HL-60 (cell line): Measurements from ENCODE around the gene NIN.

ENCODE experiments used
- DNase-seq, 2 experiments: peaks; one replicate each; pipeline ENCODE4 v3.0.0-alpha.2; 2010 to 2020; ENCODE audit warnings: low read depth in 1 of 2, low spot score in 1 of 2
- H3K27ac ChIP-seq: fragments of 250-450 bp; sonication (Bioruptor Pico); replicated peaks from 2 replicates; pipeline ENCODE4 v1.5.1; 2020; ENCODE audit warnings: mild to moderate bottlenecking, moderate library complexity
- H3K27me3 ChIP-seq: fragments of 250-450 bp; sonication (Bioruptor Pico); 2 replicates; pipeline ENCODE4 v1.5.1; 2021; ENCODE audit warnings: mild to moderate bottlenecking, moderate library complexity; ENCODE audit not compliant: insufficient read depth, poor library complexity, severe bottlenecking
- H3K4me3 ChIP-seq: replicated peaks from 2 replicates; pipeline ENCODE4 v1.5.1; 2011; ENCODE audit warnings: mild to moderate bottlenecking, control low read depth, low read length; ENCODE audit not compliant: insufficient read depth
- GABPA ChIP-seq: IDR thresholded peaks from 2 replicates; pipeline ENCODE4 v1.6.1; 2012; ENCODE audit warnings: low read depth
- POLR2AphosphoS5 ChIP-seq: IDR thresholded peaks from 2 replicates; pipeline ENCODE4 v1.6.1; 2012; ENCODE audit warnings: low read depth
- REST ChIP-seq: IDR thresholded peaks from 2 replicates; pipeline ENCODE4 v1.6.1; 2012; ENCODE audit warnings: low read depth; ENCODE audit not compliant: insufficient replicate concordance
- SPI1 ChIP-seq: IDR thresholded peaks from 2 replicates; pipeline ENCODE4 v1.6.1; 2012; ENCODE audit warnings: low read depth, mild to moderate bottlenecking, borderline replicate concordance
- TF ChIP-seq, protein P1 (sequence below): IDR thresholded peaks from one replicate; pipeline ENCODE4 v1.5.1; 2011; ENCODE audit warnings: low read length, control low read depth, inconsistent platforms; ENCODE audit not compliant: insufficient read depth

Gene NIN

GRCh38 chr14:50794068-50794645 is 36.8 kb downstream of the NIN start:
- Histone ChIP-seq H3K27ac (no peak overlapping the region), H3K27me3 (no peaks in the 10 kb centered on the region), H3K4me3 (no peak overlapping the region)
- TF ChIP-seq, protein P1, sequence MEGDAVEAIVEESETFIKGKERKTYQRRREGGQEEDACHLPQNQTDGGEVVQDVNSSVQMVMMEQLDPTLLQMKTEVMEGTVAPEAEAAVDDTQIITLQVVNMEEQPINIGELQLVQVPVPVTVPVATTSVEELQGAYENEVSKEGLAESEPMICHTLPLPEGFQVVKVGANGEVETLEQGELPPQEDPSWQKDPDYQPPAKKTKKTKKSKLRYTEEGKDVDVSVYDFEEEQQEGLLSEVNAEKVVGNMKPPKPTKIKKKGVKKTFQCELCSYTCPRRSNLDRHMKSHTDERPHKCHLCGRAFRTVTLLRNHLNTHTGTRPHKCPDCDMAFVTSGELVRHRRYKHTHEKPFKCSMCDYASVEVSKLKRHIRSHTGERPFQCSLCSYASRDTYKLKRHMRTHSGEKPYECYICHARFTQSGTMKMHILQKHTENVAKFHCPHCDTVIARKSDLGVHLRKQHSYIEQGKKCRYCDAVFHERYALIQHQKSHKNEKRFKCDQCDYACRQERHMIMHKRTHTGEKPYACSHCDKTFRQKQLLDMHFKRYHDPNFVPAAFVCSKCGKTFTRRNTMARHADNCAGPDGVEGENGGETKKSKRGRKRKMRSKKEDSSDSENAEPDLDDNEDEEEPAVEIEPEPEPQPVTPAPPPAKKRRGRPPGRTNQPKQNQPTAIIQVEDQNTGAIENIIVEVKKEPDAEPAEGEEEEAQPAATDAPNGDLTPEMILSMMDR: no peak
- no peak for TF ChIP-seq GABPA
- no peak for TF ChIP-seq SPI1
- no peak for DNase-seq

DNA sequence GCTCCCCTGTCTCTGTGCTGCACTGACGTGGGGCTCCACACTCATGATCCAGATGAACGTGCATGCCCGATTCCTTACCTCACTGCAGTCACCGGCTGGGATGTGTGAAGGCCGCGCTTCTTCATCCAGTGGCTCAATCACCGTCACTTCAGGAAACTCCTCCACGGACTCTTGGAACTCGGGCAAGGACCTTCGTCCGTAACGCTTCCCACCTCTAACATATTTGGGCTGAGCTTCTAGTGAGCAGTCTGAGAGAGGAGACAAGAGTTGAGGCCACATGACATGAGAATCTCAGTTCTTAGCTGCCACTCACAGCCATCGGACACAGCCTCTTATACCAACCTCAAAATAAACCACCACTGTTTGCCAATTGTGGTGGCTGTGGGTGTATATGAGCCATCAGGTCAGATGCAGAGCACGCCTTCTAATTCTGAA is 38.3 kb downstream of the NIN start:
- no peak for DNase-seq
- no peaks in the 10 kb centered on the region for H3K27me3 ChIP-seq
- TF ChIP-seq REST: no peak
- no peak for TF ChIP-seq POLR2AphosphoS5
- no peak for TF ChIP-seq GABPA
- TF ChIP-seq SPI1: no peak
- TF ChIP-seq, protein P1: no peak
- no peak overlapping the region for H3K27ac ChIP-seq
- H3K4me3 ChIP-seq: no peak overlapping the region

- H3K27ac ChIP-seq: no peak overlapping the region
- H3K27me3 ChIP-seq: no peaks in the 10 kb centered on the region
- H3K4me3 ChIP-seq: no peak overlapping the region
- DNase-seq: no peak
- no peak for TF ChIP-seq POLR2AphosphoS5
- TF ChIP-seq SPI1: no peak
- no peak for TF ChIP-seq REST
- TF ChIP-seq, protein P1: no peak
- TF ChIP-seq GABPA: no peak
Observed at GRCh38 chr14:50792051-50792477, 38.9 kb downstream of the NIN start.

DNA sequence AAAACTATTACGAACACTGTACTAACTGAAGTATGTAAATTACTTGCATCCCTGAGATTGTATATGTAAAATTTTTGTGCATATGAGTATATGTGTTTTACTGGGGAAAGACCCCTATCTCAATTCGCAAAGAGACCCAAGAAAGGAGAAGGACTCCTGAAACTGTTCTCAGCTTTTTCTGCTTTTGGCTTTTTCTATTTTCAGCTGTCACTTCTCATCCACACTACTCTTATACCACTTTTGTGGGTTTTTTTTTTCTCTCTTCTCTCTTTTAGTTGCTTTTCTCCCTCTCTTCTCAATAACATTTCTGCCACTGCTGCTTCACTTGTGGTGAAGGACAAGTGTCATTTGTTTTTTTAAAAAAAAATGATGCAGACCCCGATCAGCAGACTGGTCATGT is 39.8 kb downstream of the NIN start:
- Histone ChIP-seq H3K27me3 (no peaks in the 10 kb centered on the region), H3K4me3 (no peak overlapping the region), H3K27ac (no peak overlapping the region)
- TF ChIP-seq POLR2AphosphoS5 (no peak), GABPA (no peak)
- TF ChIP-seq, protein P1: no peak
- no peak for DNase-seq
